GM12891 (cell line): ENCODE measurements around the gene SLCO1B3.

Source experiments
- PAX5 ChIP-seq: IDR thresholded peaks from 2 replicates; pipeline ENCODE4 v1.6.1; 2011; ENCODE audit warnings: low read length, moderate library complexity, mild to moderate bottlenecking; ENCODE audit not compliant: insufficient read depth, severe bottlenecking
- POLR2A ChIP-seq: IDR thresholded peaks from 2 replicates; pipeline ENCODE4 v1.6.1; 2011; ENCODE audit warnings: low read depth, low read length, control low read depth
- POLR2AphosphoS5 ChIP-seq: IDR thresholded peaks from 2 replicates; pipeline ENCODE4 v1.6.1; 2011; ENCODE audit warnings: low read depth, low read length, control low read depth
- POU2F2 ChIP-seq: IDR thresholded peaks from 2 replicates; pipeline ENCODE4 v1.6.1; 2011; ENCODE audit warnings: low read depth, mild to moderate bottlenecking, control low read depth, low read length, moderate library complexity
- SPI1 ChIP-seq: IDR thresholded peaks from 2 replicates; pipeline ENCODE4 v1.6.1; 2011; ENCODE audit warnings: low read depth, low read length, control low read depth
- TAF1 ChIP-seq: IDR thresholded peaks from 2 replicates; pipeline ENCODE4 v1.6.1; 2011; ENCODE audit warnings: low read depth, low read length, control low read depth

DNA sequence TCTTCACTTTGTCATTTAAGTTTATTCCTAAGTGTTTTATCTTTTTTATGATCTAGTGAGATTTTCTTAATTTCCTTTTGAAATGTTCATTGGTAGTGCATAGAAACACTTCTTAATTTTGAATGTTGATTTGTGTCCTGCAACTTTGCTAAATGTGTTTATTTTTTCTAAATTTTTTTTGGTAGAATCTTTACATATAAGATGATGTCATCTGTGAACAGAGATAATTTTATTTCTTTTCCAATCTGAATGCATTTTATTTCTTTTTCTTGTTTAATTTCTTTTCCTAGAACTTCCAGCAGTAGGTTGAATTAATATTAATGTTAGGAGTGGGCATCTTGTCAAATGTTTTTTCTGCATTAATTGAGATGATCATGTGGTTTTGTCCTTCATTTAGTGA lies 42.1 kb downstream of the SLCO1B3 start:
- TF ChIP-seq POLR2A: no peak
- no peak for TF ChIP-seq TAF1
- TF ChIP-seq POLR2AphosphoS5: no peak
- TF ChIP-seq PAX5: no peak
- no peak for TF ChIP-seq SPI1
- no peak for TF ChIP-seq POU2F2
